HFFc6 (cell line): ENCODE data around the gene RFTN1. TPM values are rescaled to one million over a fixed set of nuclear protein-coding genes. Genes with fewer than 3 reads are reported as not detected.

Source experiments
- DNase-seq: peaks from one replicate; pipeline ENCODE4 v3.0.0-alpha.2; 2018
- H3K27ac Mint-ChIP-seq: 2 replicates; pipeline ENCODE4 v1.8.0; 2020; ENCODE audit warnings: mild to moderate bottlenecking, mixed read lengths
- H3K27me3 Mint-ChIP-seq: 2 replicates; pipeline ENCODE4 v1.8.0; 2021; ENCODE audit warnings: mild to moderate bottlenecking, moderate library complexity, mixed read lengths; ENCODE audit not compliant: insufficient read depth
- H3K36me3 Mint-ChIP-seq: 2 replicates; pipeline ENCODE4 v1.8.0; 2021; ENCODE audit warnings: low read depth, mixed read lengths
- H3K4me1 Mint-ChIP-seq: 2 replicates; pipeline ENCODE4 v1.8.0; 2020; ENCODE audit warnings: low read depth, mixed read lengths
- H3K4me3 Mint-ChIP-seq: 2 replicates; pipeline ENCODE4 v1.8.0; 2020; ENCODE audit warnings: mild to moderate bottlenecking, moderate library complexity, mixed read lengths
- H3K9me3 Mint-ChIP-seq: 2 replicates; pipeline ENCODE4 v1.8.0; 2020; ENCODE audit warnings: mild to moderate bottlenecking, mixed read lengths
- total RNA-seq, 6 experiments: library from RNA; stranded (reverse); fragmentation: NEBNext Ultra II Directional; extraction: Animal tissue kit (Norgen Biotek cat#: 25700); gene quantifications; 2 replicates in 1 of 6; 3 replicates in 5 of 6; pipeline ENCODE4 v1.2.3, GENCODE V29; 2021
- TF ChIP-seq, protein P1 (sequence below): fragments of 200-600 bp; sonication (generic); IDR thresholded peaks from 2 replicates; pipeline ENCODE4 v1.5.0; 2021; ENCODE audit warnings: antibody characterized with exemption, mild to moderate bottlenecking

Gene RFTN1
- total RNA-seq, 6 experiments from 2014 or later = 53.4 to 62.4 (median 57.4) TPM

DNA sequence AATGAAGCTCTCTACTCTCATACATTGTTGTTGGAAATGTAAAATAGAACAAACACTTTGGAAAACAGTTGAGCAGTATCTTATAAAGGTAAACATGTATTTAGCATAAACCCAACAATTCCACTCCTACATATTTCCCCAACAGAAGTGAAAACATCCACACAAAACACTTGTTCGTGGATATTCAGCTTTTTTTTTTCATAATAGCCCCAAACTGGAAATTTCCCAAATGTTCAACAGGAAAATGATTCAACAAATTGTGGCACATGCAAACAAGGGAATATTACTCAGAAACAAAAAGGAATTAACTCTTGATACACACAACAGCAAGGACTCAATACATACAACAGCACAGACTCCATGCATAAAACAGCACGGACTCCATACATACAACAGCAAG is 28.5 kb downstream of the RFTN1 start:
- TF ChIP-seq, protein P1, sequence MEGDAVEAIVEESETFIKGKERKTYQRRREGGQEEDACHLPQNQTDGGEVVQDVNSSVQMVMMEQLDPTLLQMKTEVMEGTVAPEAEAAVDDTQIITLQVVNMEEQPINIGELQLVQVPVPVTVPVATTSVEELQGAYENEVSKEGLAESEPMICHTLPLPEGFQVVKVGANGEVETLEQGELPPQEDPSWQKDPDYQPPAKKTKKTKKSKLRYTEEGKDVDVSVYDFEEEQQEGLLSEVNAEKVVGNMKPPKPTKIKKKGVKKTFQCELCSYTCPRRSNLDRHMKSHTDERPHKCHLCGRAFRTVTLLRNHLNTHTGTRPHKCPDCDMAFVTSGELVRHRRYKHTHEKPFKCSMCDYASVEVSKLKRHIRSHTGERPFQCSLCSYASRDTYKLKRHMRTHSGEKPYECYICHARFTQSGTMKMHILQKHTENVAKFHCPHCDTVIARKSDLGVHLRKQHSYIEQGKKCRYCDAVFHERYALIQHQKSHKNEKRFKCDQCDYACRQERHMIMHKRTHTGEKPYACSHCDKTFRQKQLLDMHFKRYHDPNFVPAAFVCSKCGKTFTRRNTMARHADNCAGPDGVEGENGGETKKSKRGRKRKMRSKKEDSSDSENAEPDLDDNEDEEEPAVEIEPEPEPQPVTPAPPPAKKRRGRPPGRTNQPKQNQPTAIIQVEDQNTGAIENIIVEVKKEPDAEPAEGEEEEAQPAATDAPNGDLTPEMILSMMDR = no peak
- peak overlapping the region; percentile 68 for H3K27ac Mint-ChIP-seq
- H3K36me3 Mint-ChIP-seq = peaks cover 27% of the 10 kb centered on the region
- no peak for DNase-seq
- H3K4me1 Mint-ChIP-seq = peaks cover 71% of the 10 kb centered on the region
- H3K9me3 Mint-ChIP-seq = no peaks in the 10 kb centered on the region
- H3K27me3 Mint-ChIP-seq = no peaks in the 10 kb centered on the region; the same call in 1 of the 2 replicates
- peak overlapping the region; percentile 60 for H3K4me3 Mint-ChIP-seq

DNA sequence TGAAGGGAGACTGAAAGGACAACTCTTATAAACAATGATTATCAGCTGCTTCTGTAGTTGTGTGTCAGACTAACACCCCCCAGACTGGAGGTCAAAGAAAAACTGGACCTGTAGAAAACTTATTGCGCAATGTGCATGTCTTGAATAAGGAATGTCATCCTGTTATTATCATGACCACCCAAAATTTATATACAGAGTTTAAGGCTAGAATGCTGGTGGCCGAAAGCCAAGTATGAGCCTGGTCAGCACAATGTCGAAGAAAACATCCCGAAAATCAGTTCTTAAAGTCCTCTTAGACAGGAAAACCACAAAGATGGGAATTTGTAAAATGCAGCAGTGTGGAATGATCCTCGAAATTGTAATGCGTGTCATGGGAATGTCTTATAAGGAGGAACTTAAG is 29.3 kb downstream of the RFTN1 start:
- Mint-ChIP-seq H3K36me3 (peaks cover 24% of the 10 kb centered on the region), H3K27me3 (no peaks in the 10 kb centered on the region; the same call in 1 of the 2 replicates), H3K9me3 (no peaks in the 10 kb centered on the region), H3K27ac (peak overlapping the region; percentile 68), H3K4me1 (peaks cover 76% of the 10 kb centered on the region), H3K4me3 (peak overlapping the region; percentile 60)
- peak; percentile 95 for DNase-seq
- TF ChIP-seq, protein P1 = no peak

DNA sequence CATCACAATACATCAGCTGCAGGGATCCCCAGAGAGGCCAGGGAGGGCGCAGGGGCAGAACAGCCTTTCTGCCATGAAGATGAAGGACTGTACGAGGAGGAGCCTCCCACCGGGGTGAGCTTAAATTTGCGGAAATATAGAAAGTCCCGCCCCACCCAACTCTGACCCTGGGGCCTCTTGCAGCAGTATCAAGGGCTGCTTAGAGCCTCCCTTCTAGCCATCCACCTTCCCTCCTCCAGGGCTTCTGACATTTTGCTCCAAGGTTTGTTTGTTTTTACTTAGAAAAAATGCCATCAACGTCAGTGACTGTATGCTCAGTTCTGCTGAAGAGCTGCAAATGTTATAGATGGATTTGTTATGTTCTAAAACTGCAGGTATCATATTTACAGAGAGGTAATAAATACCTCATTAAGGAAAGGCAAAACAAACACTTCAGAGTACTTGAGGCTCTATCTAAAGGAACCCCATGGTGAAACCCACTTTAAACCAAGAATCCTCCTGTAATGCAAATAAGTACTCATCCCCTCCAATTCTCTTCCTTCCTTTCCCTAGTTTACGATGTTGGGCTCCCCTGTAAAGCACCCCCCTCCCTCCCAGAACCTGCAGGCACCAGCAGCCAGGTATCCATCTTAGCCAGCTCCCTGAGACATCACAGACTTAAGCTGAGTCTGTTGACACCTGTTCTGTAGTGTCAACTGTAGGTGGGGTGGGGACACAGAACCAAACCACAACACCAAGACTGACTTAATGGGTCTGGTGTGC is 30.5 kb downstream of the RFTN1 start:
- Mint-ChIP-seq H3K9me3 (no peaks in the 10 kb centered on the region), H3K27me3 (no peaks in the 10 kb centered on the region; the same call in 1 of the 2 replicates), H3K27ac (peak overlapping the region; percentile 68; the same call in 1 of the 2 replicates), H3K4me1 (peaks cover 88% of the 10 kb centered on the region), H3K4me3 (no peak overlapping the region), H3K36me3 (peaks cover 23% of the 10 kb centered on the region)
- no peak for DNase-seq
- TF ChIP-seq, protein P1 = no peak

DNA sequence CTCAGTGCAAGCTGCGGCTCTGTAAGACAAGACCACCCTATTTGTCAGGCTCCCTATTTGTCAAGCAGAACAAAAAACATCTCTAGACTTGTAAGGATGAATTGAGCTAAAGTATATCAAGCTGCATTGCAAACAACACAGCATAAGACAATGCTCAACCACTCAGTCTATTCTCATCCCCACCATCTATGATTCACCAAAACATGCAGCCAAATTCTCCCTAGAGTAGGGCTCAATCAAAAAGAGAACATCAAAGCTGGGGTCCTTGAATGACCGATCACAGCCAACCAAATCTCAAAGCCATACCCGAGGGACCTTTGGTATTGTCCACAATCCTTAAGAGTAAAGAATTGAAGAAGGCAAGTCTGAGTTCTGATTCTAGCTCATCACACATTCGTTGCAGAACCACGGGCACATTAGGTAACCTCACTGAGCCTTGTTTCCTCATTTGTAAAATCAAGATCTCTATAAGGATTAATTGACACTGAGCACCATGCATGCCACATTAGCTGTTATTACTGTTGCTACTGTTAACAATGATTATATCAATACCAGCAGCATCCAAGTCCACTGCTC is 31.2 kb downstream of the RFTN1 start:
- TF ChIP-seq, protein P1 = no peak
- H3K27me3 Mint-ChIP-seq = no peaks in the 10 kb centered on the region; the same call in 1 of the 2 replicates
- no peaks in the 10 kb centered on the region for H3K9me3 Mint-ChIP-seq
- no peak for DNase-seq
- peaks cover 95% of the 10 kb centered on the region for H3K4me1 Mint-ChIP-seq
- H3K27ac Mint-ChIP-seq = no peak overlapping the region; the same call in 1 of the 2 replicates
- peaks cover 25% of the 10 kb centered on the region for H3K36me3 Mint-ChIP-seq
- H3K4me3 Mint-ChIP-seq = no peak overlapping the region

DNA sequence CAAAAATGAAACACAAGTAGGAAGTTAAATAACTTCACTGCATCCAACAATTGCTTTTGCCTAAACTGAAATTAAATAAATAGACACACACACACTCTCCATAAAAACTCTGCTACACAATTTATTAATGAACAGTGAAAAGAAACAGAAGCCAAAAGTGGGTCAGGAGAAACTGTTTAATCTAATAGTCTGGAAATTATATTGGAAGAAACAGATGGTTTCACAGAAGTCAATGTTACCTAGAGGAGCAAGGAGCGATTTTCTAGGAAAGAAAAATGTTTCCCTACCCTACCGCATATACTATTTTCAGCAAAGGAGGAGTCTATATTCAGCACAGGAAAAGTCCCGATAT is 32.0 kb downstream of the RFTN1 start:
- peak overlapping the region; percentile 52 for H3K27ac Mint-ChIP-seq
- peak overlapping the region; percentile 48 for H3K4me3 Mint-ChIP-seq
- H3K4me1 Mint-ChIP-seq = peaks cover 97% of the 10 kb centered on the region
- no peaks in the 10 kb centered on the region for H3K27me3 Mint-ChIP-seq
- no peaks in the 10 kb centered on the region for H3K9me3 Mint-ChIP-seq
- H3K36me3 Mint-ChIP-seq = peaks cover 23% of the 10 kb centered on the region
- TF ChIP-seq, protein P1 = no peak
- DNase-seq = no peak
